HG02571 (cell line): ENCODE results near the gene XPNPEP2.
"Not testable (repeated sequence)": the region's sequence is repeated elsewhere in the genome, so short reads cannot be mapped to it uniquely, and the experiment has no call there.

Source experiments
- ATAC-seq: cut with Tn5 transposase; IDR thresholded peaks from one replicate; pipeline ENCODE4 v1.9.1; 2021; ENCODE audit warnings: mild to moderate bottlenecking, moderate library complexity; ENCODE audit not compliant: unreplicated experiment

The XPNPEP2 gene

DNA sequence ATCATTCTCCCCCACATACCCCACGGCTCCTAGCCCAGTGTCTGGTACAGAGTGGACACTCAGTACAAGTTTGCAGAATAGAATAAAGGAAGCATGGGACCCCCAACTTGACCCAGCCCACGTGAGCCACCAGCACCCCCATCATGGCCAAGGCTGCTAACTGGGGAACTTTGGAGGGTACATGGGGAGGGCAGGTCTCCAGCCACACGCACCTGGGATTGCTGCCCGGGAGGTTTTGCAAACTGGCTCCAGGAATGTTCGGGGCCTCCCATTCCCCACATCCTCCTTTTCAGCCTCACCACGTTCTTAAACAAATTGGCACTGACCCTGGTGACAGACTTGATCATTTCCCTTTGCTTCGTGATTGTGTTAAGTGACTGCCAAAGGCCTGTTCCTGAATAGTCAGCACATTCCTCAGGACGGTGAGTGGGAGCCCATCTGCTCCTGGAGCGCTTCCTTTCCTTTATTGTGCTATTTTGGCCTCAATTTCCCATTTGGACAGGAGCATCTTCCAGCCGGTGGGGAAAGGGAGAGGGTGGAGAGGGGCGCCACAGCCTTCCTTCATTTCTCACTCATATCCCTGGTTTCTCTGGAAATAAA, 18.7 kb upstream of the XPNPEP2 start:
- no peak for ATAC-seq

DNA sequence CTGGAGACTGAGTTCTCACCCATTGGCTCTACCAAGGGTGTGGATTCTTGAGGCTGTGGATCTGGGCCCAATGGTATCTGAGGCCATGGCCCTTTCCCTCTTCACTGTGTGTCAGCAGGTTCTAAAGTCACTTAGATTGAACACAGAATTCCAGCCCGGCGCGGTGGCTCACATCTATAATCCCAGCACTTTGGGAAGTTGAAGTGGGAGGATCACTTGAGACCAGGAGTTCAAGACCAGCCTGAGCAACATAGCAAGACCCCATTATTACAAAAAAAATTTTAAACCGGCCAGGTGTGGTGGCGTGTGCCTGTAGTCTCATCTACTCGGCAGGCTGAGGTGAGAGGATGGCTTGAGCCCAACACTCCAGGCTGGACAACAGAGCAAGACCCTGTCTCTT, 18.0 kb upstream of the XPNPEP2 start:
- no peak for ATAC-seq

DNA sequence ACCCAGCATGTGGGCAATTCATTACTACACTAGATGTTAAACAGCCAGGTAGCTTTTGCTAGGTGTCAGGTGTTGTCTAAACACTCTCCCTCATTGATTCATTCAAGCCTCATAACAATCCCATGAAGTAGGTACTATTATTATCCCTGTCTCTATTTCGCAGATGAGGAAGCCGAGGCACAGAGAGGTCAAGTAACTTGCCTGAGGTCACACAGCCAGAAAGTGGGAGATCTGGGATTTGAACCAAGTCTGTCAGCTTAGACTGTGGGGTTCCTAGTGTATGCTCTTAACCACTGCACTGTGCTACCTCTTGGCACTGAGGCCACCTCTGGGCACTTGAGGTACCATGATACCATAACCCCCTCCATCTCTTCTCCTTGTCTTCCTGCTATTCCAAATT, 17.4 kb upstream of the XPNPEP2 start:
- ATAC-seq = no peak

DNA sequence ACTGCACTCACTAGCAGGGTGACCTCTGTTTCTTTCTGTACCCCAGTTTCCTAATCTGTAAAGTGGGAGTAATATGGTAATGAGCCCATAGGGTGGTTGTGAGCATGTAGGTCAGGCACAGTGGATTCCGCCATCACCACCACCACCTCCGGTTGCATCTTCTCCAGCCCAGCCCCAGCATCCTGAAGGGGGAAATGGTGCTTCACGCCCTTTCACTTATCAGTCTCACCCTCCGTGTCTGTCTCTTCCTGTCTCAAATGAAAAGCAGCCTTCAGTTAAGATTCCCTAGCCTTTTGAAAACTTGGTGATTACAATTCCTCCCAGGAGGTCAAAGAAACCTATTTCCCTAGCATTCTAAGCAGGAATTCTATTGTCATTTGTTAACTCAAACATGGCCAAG, 16.9 kb upstream of the XPNPEP2 start:
- ATAC-seq = no peak

DNA sequence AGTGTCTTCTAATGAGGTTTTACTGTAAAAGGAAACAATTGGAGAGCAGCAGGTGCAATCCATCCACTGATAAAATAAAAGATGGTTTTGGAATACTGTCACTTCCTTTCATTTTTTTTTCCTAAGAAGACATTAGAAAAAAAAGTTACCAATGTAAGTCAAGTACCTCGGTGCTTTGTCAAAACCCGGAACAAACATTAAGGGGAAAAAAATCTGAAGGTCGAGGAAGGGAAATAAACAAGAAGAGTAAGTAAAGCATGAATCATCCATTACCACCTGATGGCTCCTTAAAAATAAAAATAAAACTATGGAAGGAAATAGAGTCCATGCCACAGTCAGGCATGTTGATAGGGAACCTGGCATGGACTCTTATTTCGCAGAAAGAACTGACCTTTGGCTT, 15.3 kb upstream of the XPNPEP2 start:
- ATAC-seq = no peak

DNA sequence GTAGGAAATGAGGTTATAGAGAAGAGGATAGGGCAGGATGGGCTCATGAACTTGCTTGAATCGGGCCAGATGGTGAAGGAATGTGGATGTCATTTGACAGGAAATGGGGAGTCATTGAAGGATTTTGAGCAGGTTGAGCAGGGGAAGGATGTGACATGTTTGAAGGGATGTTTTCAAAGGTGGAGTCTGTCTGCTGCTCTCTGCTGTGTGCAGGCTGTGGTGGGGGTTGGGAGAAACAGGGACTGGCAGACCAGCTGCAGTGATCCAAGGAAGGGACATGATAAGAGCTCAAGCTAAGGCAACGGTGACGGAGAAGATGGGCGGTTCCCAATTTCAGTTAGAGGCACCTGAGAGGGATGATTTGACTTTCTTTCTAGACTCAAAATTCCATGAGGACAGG, 14.0 kb upstream of the XPNPEP2 start:
- no peak for ATAC-seq

- no peak for ATAC-seq
Measured at GRCh38 chrX:129726307-129727111, 12.3 kb upstream of the XPNPEP2 start.

- ATAC-seq = no peak
Measured at GRCh38 chrX:129728061-129728460, 10.7 kb upstream of the XPNPEP2 start.

DNA sequence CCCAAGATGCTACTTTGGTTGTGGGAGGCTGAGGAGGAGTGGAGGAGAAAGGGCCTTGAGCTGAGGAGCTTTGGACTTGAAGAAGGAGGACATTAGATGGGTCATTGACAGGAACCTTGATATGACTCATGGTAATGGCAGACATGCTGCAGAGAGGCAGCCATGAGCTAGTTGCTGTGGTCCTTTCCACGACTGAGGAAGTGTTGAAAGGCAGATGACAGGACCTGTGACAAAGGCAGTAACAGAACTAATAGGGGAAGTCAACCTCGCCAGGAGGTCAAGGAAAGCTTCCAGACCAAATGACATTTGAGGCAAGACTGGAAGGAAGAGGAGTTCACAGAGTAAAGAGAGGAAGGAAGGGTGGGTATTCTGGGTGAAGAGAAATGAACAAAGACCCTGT, 7.6 kb upstream of the XPNPEP2 start:
- ATAC-seq = no peak

DNA sequence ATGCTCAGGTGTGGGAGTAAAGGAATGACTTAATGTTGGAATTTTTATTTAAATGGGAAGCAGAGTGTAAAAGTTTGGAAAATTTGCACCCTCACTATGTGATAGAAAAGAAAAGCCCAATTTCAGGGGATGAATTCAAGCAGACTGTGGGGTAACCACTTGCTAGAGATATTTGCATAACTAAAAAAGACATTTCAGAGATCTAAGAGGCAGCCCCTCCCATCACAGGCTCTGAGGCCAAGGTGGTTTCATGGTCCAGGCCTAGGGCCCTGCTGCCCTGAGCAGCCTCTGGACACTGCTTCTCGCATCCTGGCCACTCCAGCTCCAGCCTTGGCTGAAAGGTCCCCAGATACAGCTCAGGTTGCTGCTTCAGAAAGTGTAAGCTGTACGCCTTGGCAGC, 5.9 kb upstream of the XPNPEP2 start:
- ATAC-seq = no peak

DNA sequence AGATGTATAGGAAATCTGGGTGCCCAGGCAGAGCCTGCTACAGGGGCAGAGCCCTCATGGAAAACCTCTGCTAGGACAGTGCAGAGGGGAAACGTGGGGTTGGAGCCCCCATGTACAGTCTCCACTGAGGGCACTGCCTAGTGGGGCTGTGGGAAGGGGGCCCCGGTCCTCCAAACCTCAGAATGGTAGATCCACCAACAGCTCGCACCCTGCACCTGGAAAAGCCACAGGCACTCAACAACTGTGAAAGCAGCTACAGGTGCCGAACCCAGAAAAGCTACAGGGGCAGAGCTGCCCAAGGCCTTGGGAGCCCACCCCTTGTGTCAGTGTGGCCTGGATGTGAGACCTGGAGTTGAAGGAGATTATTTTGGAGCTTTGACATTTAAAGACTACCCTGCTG, 5.4 kb upstream of the XPNPEP2 start:
- no peak for ATAC-seq

DNA sequence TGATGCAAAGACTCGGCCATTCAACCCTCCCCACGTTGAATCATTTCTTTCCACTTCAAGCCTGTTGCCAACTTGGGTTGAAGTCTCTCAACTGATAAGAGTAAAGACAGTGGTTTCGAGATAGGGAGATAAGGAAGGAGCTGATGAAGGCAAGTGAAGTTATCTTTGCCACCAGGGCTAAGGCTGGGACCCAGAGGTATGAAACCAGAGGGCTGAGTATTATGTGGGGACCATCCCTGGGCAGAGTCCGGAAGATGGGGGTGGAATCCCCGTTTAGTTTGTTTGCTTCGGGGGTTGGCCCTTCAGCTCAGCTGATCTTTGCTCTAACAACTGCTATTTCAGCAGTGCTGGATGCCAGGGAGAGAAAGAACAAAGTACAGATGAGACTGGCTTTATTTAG, 2.3 kb upstream of the XPNPEP2 start:
- ATAC-seq = no peak

- ATAC-seq = no peak
Measured at GRCh38 chrX:129737916-129738315, 863 bp upstream of the XPNPEP2 start.

DNA sequence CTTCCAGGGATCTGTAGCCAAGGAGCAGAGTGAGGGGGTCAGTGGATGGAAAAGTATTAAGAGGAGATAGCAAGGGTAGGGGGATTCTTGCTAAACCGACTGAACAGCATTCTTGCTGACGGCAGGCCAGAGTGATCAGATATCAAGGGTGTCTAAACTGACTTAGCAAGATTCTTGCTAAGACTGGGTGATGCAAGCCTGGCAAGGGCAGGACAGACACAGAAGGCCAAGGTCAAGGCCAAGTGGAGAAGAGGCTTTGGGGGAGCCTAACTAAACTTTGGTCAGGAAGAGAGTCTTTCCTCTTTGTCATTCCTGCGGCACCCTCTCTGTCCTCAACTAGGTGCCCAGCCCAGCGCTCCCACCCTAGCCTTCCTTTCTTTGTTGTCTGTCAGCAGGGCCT, 799 bp downstream of the XPNPEP2 start:
- ATAC-seq = no peak

DNA sequence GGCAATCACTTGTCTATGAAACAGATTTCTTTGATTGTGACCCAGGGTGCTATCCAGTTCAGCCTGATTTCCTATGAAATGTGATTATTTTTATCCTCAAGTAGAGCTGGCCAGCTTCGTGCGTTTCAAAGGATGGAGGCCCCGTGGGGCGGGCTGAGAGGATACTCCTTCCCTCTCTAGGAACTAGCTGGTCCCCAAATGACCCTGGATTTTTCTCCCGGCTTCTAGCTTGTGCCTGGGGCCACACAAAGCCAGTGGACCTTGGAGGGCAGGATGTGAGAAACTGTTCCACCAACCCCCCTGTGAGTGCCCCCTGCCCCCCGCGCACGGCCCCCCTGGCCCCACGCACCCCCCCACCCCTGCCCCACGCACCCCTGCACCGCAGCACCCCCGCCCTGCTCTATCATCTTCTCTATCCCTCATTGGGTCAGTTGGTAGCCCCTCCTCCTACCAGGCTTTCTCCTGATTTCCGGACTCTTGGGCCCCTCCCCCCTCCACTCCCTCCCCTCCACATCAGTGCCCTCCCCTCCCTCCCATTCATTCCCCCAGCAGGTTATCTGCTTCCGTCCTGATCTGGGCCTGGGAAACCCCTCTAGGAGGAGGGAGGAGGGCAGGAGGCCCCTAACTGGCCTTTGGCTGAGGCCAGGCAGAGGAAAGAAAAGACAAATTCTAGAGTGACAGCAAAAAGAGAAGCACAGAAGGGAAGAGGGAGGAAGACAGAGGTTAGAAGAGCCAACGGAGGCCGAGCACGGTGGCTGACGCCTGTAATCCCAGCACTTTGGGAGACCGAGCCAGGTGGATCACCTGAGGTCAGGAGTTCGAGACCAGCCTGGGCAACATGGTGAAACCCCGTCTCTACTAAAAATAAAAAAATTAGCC, 3.3 kb downstream of the XPNPEP2 start:
- no peak for ATAC-seq

DNA sequence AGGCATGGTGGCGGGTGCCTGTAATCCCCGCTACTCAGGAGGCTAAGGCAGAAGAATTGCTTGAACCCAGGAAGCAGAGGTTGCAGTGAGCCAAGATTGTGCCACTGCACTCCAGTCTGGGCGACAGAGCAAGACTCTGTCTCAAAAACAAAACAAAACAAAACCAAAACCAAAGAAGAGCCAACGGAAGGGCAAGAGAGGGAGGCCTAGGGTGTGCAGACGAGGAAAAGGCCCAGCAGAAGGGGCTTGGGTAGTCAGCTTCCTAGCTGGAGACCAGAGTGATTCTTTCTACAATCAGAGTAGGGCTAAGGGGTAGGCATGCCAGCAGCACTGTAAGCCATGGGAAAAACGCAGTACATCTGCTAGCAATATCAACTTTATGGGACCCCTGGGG, 4.0 kb downstream of the XPNPEP2 start:
- not testable (repeated sequence) for ATAC-seq

- ATAC-seq = no peak
Measured at GRCh38 chrX:129743821-129744220, 5.0 kb downstream of the XPNPEP2 start.

- no peak for ATAC-seq
Measured at GRCh38 chrX:129744861-129745321, 6.1 kb downstream of the XPNPEP2 start.

- no peak for ATAC-seq
Measured at GRCh38 chrX:129746557-129747470, 8.0 kb downstream of the XPNPEP2 start.

DNA sequence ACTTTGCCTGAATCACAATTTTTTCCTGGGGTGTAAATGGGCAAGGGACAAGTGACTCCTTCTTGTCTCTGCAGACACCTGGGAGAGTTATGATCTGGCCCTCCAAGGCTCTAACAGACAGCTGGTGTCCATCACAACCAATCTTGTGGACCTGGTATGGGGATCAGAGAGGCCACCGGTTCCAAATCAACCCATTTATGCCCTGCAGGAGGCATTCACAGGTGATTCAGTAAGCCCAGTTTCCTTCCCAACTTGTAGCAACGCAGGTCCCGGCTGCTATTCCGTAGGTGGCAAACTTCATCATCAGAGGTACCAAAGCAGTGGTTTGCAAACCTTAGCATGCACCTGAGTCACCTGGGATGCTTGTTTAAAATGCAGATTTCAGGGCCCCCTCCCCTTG, 8.8 kb downstream of the XPNPEP2 start:
- no peak for ATAC-seq

DNA sequence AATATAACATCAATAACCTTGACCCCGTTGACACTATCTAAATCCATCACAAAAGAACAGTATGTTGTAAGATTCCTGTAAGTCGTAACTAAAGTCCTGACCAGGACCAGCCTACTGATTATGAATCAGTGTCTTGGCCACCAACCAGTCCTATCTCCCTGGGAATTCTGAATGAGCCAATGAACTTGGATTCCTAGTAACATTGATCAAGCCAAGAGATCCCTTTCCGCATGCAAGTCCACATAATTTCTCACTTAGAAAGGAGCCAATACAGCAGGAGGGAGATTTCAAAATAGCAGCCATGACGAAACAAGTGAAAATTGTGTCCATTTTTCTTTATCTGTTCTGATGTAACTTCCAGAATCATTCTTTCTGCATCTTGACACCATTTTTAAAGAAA, 9.5 kb downstream of the XPNPEP2 start:
- ATAC-seq = no peak
